NCI-H446 (cell line): ENCODE data around the gene HSFY1.
"Not testable (repeated sequence)": the region's sequence is repeated elsewhere in the genome, so short reads cannot be mapped to it uniquely, and the experiment has no call there.

Experiments
- DNase-seq, 2 experiments: peaks; one replicate each; lab custom pipeline; 2025; lab: John Stamatoyannopoulos, UW

The HSFY1 gene

GRCh38 chrY:18546420-18546819, at the start of gene HSFY1:
Gene HSFY1, plus strand, starts transcription at chrY:18546720. Its CDS starts 68 bp downstream, at chrY:18546788.
- not testable (repeated sequence) for DNase-seq

- DNase-seq = not testable (repeated sequence)
Measured at GRCh38 chrY:18504266-18504665, 42.3 kb upstream of the HSFY1 start.

- not testable (repeated sequence) for DNase-seq
Measured at GRCh38 chrY:18530995-18531655, 15.4 kb upstream of the HSFY1 start.

- DNase-seq = not testable (repeated sequence)
Measured at GRCh38 chrY:18538952-18539351, 7.6 kb upstream of the HSFY1 start.

- not testable (repeated sequence) for DNase-seq
Measured at GRCh38 chrY:18553132-18553531, 6.6 kb downstream of the HSFY1 start.

- not testable (repeated sequence) for DNase-seq
Measured at GRCh38 chrY:18565915-18566314, 19.4 kb downstream of the HSFY1 start.
